ENCODE measurements around the gene TCF7L2. TPM values are rescaled to one million over a fixed set of nuclear protein-coding genes. Genes with fewer than 3 reads are reported as not detected.

TCF7L2 gene
- total RNA-seq = 1.0 and 3.1 TPM in 2 replicates

DNA sequence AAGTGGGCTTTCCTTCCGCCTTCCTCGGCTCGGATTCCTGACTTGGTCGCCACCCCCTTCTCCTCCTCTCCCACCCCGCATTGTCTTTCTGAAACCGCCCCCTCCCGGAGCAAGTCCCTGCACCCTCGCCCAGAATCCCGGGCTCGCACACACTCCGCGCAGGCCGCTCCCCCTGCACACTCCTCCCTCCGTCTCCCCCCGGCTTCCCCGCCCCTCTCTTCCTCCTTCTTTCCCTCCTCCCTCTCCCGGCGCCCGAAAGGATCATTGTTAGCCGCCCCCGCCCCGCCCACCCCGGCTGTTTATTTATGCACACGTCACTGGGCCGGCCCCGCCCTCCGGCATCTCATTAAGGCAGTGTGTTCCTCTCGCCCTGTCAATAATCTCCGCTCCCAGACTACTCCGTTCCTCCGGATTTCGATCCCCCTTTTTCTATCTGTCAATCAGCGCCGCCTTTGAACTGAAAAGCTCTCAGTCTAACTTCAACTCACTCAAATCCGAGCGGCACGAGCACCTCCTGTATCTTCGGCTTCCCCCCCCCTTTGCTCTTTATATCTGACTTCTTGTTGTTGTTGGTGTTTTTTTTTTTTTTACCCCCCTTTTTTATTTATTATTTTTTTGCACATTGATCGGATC is at the start of gene TCF7L2:
TCF7L2 (plus strand) TSS at position 373 of the 633 bp plus-strand sequence. CDS start 510 bp downstream, outside the sequence.

